H9 (cell line): ENCODE measurements around the gene ACTBL2. TPM values are rescaled to one million over a fixed set of nuclear protein-coding genes. Genes with fewer than 3 reads are reported as not detected.

Source experiments
- DNase-seq: peaks from one replicate; pipeline ENCODE4 v3.0.0-alpha.2; 2017
- H2AFZ ChIP-seq: one replicate; pipeline ENCODE4 v1.6.1; 2013; ENCODE audit warnings: mild to moderate bottlenecking, low read length, control low read depth, moderate library complexity
- H2AK5ac ChIP-seq: 2 replicates; pipeline ENCODE4 v1.6.1; 2013; ENCODE audit warnings: low read length, control low read depth, mixed read lengths; ENCODE audit not compliant: insufficient read length
- H2BK120ac ChIP-seq: one replicate; pipeline ENCODE4 v1.6.1; 2013; ENCODE audit warnings: low read depth, mild to moderate bottlenecking, low read length, control low read depth, inconsistent platforms; ENCODE audit not compliant: poor library complexity, severe bottlenecking
- H2BK12ac ChIP-seq: 2 replicates; pipeline ENCODE4 v1.6.1; 2013; ENCODE audit warnings: low read length, control low read depth, mixed read lengths, low read depth; ENCODE audit not compliant: insufficient read length
- H2BK15ac ChIP-seq: 2 replicates; pipeline ENCODE4 v1.6.1; 2013; ENCODE audit warnings: low read depth, low read length, control low read depth
- H2BK20ac ChIP-seq: one replicate; pipeline ENCODE4 v1.6.1; 2013; ENCODE audit warnings: low read depth, mild to moderate bottlenecking, low read length, control low read depth, inconsistent platforms; ENCODE audit not compliant: poor library complexity, severe bottlenecking
- H2BK5ac ChIP-seq: 2 replicates; pipeline ENCODE4 v1.6.1; 2013; ENCODE audit warnings: low read length, control low read depth, mixed read lengths; ENCODE audit not compliant: insufficient read length
- H3K14ac ChIP-seq: 2 replicates; pipeline ENCODE4 v1.6.1; 2013; ENCODE audit warnings: low read length, control low read depth; ENCODE audit not compliant: insufficient read depth
- H3K18ac ChIP-seq: 2 replicates; pipeline ENCODE4 v1.6.1; 2013; ENCODE audit warnings: low read depth, mild to moderate bottlenecking, mixed read lengths, low read length, control low read depth; ENCODE audit not compliant: insufficient read length
- H3K23ac ChIP-seq: 2 replicates; pipeline ENCODE4 v1.6.1; 2013; ENCODE audit warnings: low read length, control low read depth, mixed read lengths, low read depth; ENCODE audit not compliant: insufficient read length
- H3K23me2 ChIP-seq: 2 replicates; pipeline ENCODE4 v1.6.1; 2013; ENCODE audit warnings: low read depth, mild to moderate bottlenecking, mixed read lengths, low read length, control low read depth; ENCODE audit not compliant: insufficient read length, poor library complexity, severe bottlenecking
- H3K27ac ChIP-seq: 2 replicates; pipeline ENCODE4 v1.5.1; 2013; ENCODE audit warnings: low read length, control low read depth, mixed read lengths, low read depth; ENCODE audit not compliant: insufficient read length
- H3K27me3 ChIP-seq: 2 replicates; pipeline ENCODE4 v1.6.1; 2013; ENCODE audit warnings: low read length, control low read depth, inconsistent platforms; ENCODE audit not compliant: insufficient read depth
- H3K4ac ChIP-seq: 2 replicates; pipeline ENCODE4 v1.6.1; 2013; ENCODE audit warnings: low read depth, mild to moderate bottlenecking, control low read depth, inconsistent platforms, low read length, moderate library complexity
- H3K4me1 ChIP-seq: 2 replicates; pipeline ENCODE4 v1.6.1; 2013; ENCODE audit warnings: low read length, control low read depth, inconsistent platforms; ENCODE audit not compliant: insufficient read depth
- H3K4me2 ChIP-seq: 2 replicates; pipeline ENCODE4 v1.6.1; 2013; ENCODE audit warnings: low read length, control low read depth, mixed read lengths; ENCODE audit not compliant: insufficient read length, insufficient read depth
- H3K56ac ChIP-seq: 2 replicates; pipeline ENCODE4 v1.6.1; 2013; ENCODE audit warnings: low read depth, mild to moderate bottlenecking, mixed read lengths, low read length, control low read depth; ENCODE audit not compliant: insufficient read length
- H3K79me1 ChIP-seq: 2 replicates; pipeline ENCODE4 v1.6.1; 2013; ENCODE audit warnings: low read depth, mild to moderate bottlenecking, moderate library complexity, low read length, control low read depth, inconsistent platforms; ENCODE audit not compliant: insufficient read depth, poor library complexity, severe bottlenecking
- H3K79me2 ChIP-seq: 2 replicates; pipeline ENCODE4 v1.6.1; 2013; ENCODE audit warnings: low read length, control low read depth, inconsistent platforms; ENCODE audit not compliant: insufficient read depth
- H3K9ac ChIP-seq: 2 replicates; pipeline ENCODE4 v1.6.1; 2013; ENCODE audit warnings: low read length, control low read depth, mixed read lengths; ENCODE audit not compliant: insufficient read length; ENCODE audit errors: extremely low read depth
- H3K9me3 ChIP-seq: one replicate; pipeline ENCODE4 v1.6.1; 2013; ENCODE audit warnings: low read depth, low read length, inconsistent platforms; ENCODE audit not compliant: control insufficient read depth
- H3T11ph ChIP-seq: one replicate; pipeline ENCODE4 v1.6.1; 2013; ENCODE audit warnings: mild to moderate bottlenecking, low read length, control low read depth, inconsistent platforms
- H4K20me1 ChIP-seq: one replicate; pipeline ENCODE4 v1.6.1; 2013; ENCODE audit not compliant: control insufficient read depth, insufficient read length, insufficient read depth
- H4K5ac ChIP-seq: 2 replicates; pipeline ENCODE4 v1.6.1; 2013; ENCODE audit warnings: low read depth, mild to moderate bottlenecking, mixed read lengths, low read length, control low read depth; ENCODE audit not compliant: insufficient read length
- H4K8ac ChIP-seq: replicated peaks from 2 replicates; pipeline ENCODE4 v1.6.1; 2013; ENCODE audit warnings: low read length, control low read depth, mixed read lengths, low read depth; ENCODE audit not compliant: insufficient read length
- H4K91ac ChIP-seq: 2 replicates; pipeline ENCODE4 v1.6.1; 2013; ENCODE audit warnings: low read depth, mild to moderate bottlenecking, moderate library complexity, mixed read lengths, low read length, control low read depth; ENCODE audit not compliant: insufficient read length
- H3K27ac Mint-ChIP-seq, 3 experiments: 2 replicates in 2 of 3; 3 replicates in 1 of 3; pipeline ENCODE4 v1.8.0; 2020 to 2021; ENCODE audit warnings: mixed read lengths in 3 of 3, mild to moderate bottlenecking in 1 of 3, moderate library complexity in 1 of 3
- H3K27me3 Mint-ChIP-seq: 2 replicates; pipeline ENCODE4 v1.8.0; 2021; ENCODE audit warnings: low read depth, mild to moderate bottlenecking, moderate library complexity, mixed read lengths
- H3K36me3 Mint-ChIP-seq, 3 experiments: 2 replicates in 2 of 3; 3 replicates in 1 of 3; pipeline ENCODE4 v1.8.0; 2020 to 2021; ENCODE audit warnings: low read depth in 3 of 3, mixed read lengths in 3 of 3; ENCODE audit not compliant: insufficient read depth in 1 of 3
- H3K4me1 Mint-ChIP-seq, 2 experiments: 2 replicates each; pipeline ENCODE4 v1.8.0; 2020; ENCODE audit warnings: mixed read lengths in 2 of 2
- H3K4me3 Mint-ChIP-seq, 2 experiments: 2 replicates in 1 of 2; 3 replicates in 1 of 2; pipeline ENCODE4 v1.8.0; 2020 to 2021; ENCODE audit warnings: mild to moderate bottlenecking in 2 of 2, mixed read lengths in 2 of 2, moderate library complexity in 1 of 2
- H3K9me3 Mint-ChIP-seq, 2 experiments: 2 replicates in 1 of 2; 3 replicates in 1 of 2; pipeline ENCODE4 v1.8.0; 2020; ENCODE audit warnings: mild to moderate bottlenecking in 2 of 2, mixed read lengths in 2 of 2, moderate library complexity in 1 of 2
- WGBS: extraction: QIAGEN DNeasy Blood & Tissue Kit; methylation state at CpG from one replicate; pipeline ENCODE4 v1.1.7; 2013; ENCODE audit warnings: missing lambda C conversion rate, low lambda C conversion rate, mixed read lengths; ENCODE audit not compliant: insufficient read length; ENCODE audit errors: extremely low coverage; 5-methylcytosine and 5-hydroxymethylcytosine counted together
- total RNA-seq: library from RNA; stranded (reverse); gene quantifications from 2 replicates; pipeline ENCODE4 v1.2.1, GENCODE V29; 2021
- TF ChIP-seq, protein P1 (sequence below): fragments of 200-600 bp; sonication (generic); conservative IDR thresholded peaks from 3 replicates; pipeline ENCODE4 v1.8.0; 2021; ENCODE audit warnings: antibody characterized with exemption, mild to moderate bottlenecking

The ACTBL2 gene
- total RNA-seq, 1 experiment from 2014 or later: not detected

- Mint-ChIP-seq H3K27ac (no peak overlapping the region), H3K4me1 (peaks cover 0 to 5% of the 10 kb centered on the region in 2 experiments; a peak in 2 of 4 replicates), H3K27me3 (no peaks in the 10 kb centered on the region), H3K9me3 (peaks cover 0 to under 1% of the 10 kb centered on the region in 2 experiments; a peak in 2 of 5 replicates), H3K36me3 (no peaks in the 10 kb centered on the region), H3K4me3 (no peak overlapping the region)
- Histone ChIP-seq H3K4me1 (no peaks in the 10 kb centered on the region), H2BK15ac (no peak overlapping the region), H3K56ac (no peak overlapping the region), H3K9ac (no peak overlapping the region), H2BK12ac (no peak overlapping the region), H4K20me1 (no peaks in the 10 kb centered on the region), H2BK20ac (no peak overlapping the region), H3K79me2 (no peaks in the 10 kb centered on the region), H4K91ac (no peak overlapping the region), H3K27ac (no peak overlapping the region), H3K9me3 (no peaks in the 10 kb centered on the region), H2BK120ac (no peak overlapping the region), H3K14ac (no peak overlapping the region), H3K27me3 (no peaks in the 10 kb centered on the region), H2BK5ac (no peak overlapping the region), H3K18ac (no peak overlapping the region), H3T11ph (no peak overlapping the region), H3K23me2 (no peaks in the 10 kb centered on the region), H3K23ac (no peak overlapping the region), H4K5ac (no peak overlapping the region), H4K8ac (no peak overlapping the region), H3K4me2 (no peak overlapping the region), H3K4ac (no peak overlapping the region), H2AFZ (no peak overlapping the region), H3K79me1 (no peaks in the 10 kb centered on the region), H2AK5ac (no peak overlapping the region)
- no CpG with 5 or more reads among the region's 1 CpG for WGBS
- DNase-seq: no peak
- TF ChIP-seq, protein P1, sequence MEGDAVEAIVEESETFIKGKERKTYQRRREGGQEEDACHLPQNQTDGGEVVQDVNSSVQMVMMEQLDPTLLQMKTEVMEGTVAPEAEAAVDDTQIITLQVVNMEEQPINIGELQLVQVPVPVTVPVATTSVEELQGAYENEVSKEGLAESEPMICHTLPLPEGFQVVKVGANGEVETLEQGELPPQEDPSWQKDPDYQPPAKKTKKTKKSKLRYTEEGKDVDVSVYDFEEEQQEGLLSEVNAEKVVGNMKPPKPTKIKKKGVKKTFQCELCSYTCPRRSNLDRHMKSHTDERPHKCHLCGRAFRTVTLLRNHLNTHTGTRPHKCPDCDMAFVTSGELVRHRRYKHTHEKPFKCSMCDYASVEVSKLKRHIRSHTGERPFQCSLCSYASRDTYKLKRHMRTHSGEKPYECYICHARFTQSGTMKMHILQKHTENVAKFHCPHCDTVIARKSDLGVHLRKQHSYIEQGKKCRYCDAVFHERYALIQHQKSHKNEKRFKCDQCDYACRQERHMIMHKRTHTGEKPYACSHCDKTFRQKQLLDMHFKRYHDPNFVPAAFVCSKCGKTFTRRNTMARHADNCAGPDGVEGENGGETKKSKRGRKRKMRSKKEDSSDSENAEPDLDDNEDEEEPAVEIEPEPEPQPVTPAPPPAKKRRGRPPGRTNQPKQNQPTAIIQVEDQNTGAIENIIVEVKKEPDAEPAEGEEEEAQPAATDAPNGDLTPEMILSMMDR: no peak
These were observed 12.3 kb downstream of the ACTBL2 start for GRCh38 chr5:57470339-57470738.
